Activated naive CD4-positive, alpha-beta T cell treated with anti-CD3 and anti-CD28 coated beads, Interleukin-2, amount 50 U/mL, for 24 hours (primary cell): ENCODE data around the gene INAFM2.

Experiments used
- H3K27ac Mint-ChIP-seq: one replicate; pipeline ENCODE4 v1.8.0; 2021; ENCODE audit warnings: mild to moderate bottlenecking, mixed read lengths
- H3K27me3 Mint-ChIP-seq: one replicate; pipeline ENCODE4 v1.8.0; 2021; ENCODE audit warnings: mixed read lengths
- H3K36me3 Mint-ChIP-seq: one replicate; pipeline ENCODE4 v1.8.0; 2021; ENCODE audit warnings: mixed read lengths
- H3K4me1 Mint-ChIP-seq: one replicate; pipeline ENCODE4 v1.8.0; 2021; ENCODE audit warnings: mixed read lengths
- H3K4me3 Mint-ChIP-seq: one replicate; pipeline ENCODE4 v1.8.0; 2021; ENCODE audit warnings: mild to moderate bottlenecking, mixed read lengths
- H3K9me3 Mint-ChIP-seq: one replicate; pipeline ENCODE4 v1.8.0; 2021; ENCODE audit warnings: mixed read lengths

INAFM2 gene

DNA sequence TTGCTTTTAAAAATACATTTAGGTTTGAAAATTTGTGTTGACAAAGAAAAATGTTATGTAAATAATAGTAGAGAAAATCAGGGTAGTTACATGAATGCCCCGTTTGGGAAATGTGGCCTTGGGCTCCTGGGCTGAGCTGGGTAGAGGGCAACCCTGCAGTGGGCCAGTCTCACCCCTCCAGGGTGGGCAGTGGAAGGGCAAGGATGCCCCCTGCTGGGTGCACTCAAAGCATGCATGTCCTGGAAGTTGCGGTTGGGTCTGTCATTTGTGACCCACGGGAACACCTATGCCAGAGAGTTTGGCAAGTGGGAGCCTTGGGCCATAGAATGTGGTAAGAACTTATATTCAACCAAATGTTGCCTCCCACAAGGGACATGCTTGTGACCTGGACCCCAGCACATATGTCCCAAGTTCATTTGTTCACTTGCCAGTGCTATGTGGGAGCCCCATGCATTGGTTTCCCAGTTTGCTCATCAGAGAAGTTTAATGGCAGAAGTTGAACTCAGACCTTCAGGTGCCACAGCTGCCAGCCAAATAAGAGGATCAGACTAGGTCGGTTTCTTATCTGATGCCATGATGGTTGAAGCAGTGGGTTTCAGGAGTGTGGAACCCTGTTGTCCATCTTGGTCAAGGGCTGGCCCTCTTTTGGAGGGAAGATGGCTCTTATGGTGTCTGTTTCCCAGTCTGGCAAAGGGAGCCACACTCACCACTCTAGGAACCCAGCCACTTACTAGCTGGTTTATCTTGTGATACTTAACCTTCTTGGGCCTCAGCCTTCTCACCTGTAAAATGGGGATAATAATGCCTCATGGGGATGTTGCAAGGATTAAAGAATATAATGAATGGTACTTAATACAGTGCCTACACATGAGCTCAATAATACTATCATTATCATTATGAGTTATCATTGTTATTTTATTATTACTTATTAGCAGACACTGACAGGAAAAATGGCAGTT lies 13.2 kb upstream of the INAFM2 start:
- peak overlapping the region; percentile 96 for H3K27ac Mint-ChIP-seq
- peak overlapping the region; percentile 94 for H3K4me3 Mint-ChIP-seq
- H3K9me3 Mint-ChIP-seq: no peaks in the 10 kb centered on the region
- no peaks in the 10 kb centered on the region for H3K27me3 Mint-ChIP-seq
- H3K4me1 Mint-ChIP-seq: peaks cover 55% of the 10 kb centered on the region
- H3K36me3 Mint-ChIP-seq: no peaks in the 10 kb centered on the region

DNA sequence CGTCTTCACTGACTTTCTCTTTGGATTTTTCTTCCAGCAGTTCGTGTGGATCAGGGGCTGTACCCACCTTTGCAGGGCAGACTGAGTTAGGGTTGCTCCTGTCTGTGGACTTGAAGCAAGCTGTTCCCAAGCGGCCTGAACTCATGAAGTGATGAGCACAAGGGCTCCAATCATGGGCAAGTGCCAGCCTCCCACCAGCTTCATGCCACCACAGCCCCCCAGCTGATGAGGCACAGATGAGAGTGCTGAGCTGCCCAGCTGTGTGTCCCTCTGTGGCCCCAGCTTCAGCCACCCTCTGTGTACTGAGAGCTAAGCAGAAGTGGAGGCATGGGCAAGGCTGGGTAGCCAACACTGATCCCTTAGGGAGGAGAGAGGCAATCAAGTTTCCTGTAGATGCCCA lies 12.5 kb upstream of the INAFM2 start:
- Mint-ChIP-seq H3K36me3 (no peaks in the 10 kb centered on the region), H3K4me3 (no peak overlapping the region), H3K4me1 (peaks cover 49% of the 10 kb centered on the region), H3K27me3 (no peaks in the 10 kb centered on the region), H3K27ac (no peak overlapping the region), H3K9me3 (no peaks in the 10 kb centered on the region)

DNA sequence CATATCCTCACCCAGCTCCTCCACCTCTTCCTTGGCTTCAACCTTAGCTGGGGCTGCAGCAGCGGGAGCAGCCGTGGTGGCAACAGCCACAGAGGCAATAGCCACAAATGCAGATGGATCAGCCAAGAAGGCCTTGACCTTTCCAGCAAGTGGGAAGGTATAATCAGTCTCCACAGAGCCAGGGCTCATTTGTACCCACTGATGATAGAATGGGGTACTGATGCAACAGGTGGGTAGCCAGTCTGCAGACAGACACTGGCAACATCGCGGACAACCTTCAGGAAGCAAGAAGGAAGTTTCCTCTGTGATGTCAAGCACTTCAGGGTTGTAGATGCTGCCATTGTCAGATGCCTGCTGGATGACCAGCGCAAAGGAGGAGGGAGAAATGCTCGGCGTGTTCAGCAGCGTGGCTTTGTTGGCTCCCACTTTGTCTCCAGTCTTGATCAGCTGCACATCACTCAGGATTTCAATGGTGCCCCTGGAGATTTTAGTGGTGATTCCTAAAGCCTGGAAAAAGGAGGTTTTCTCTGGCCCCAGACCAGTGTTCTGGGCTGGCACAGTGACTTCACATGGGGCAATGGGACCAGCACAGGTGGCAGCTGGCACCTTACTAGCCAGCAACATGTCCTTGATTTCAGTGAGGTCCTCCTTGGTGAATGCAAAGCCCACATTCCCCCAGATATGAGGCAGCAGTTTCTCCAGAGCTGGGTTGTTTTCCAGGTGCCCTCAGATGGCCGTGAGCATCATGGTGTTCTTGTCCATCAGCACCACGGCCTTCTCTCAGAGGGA lies 10.9 kb upstream of the INAFM2 start:
- Mint-ChIP-seq H3K27me3 (no peaks in the 10 kb centered on the region), H3K4me1 (peaks cover 39% of the 10 kb centered on the region), H3K27ac (no peak overlapping the region), H3K9me3 (no peaks in the 10 kb centered on the region), H3K36me3 (no peaks in the 10 kb centered on the region), H3K4me3 (no peak overlapping the region)

DNA sequence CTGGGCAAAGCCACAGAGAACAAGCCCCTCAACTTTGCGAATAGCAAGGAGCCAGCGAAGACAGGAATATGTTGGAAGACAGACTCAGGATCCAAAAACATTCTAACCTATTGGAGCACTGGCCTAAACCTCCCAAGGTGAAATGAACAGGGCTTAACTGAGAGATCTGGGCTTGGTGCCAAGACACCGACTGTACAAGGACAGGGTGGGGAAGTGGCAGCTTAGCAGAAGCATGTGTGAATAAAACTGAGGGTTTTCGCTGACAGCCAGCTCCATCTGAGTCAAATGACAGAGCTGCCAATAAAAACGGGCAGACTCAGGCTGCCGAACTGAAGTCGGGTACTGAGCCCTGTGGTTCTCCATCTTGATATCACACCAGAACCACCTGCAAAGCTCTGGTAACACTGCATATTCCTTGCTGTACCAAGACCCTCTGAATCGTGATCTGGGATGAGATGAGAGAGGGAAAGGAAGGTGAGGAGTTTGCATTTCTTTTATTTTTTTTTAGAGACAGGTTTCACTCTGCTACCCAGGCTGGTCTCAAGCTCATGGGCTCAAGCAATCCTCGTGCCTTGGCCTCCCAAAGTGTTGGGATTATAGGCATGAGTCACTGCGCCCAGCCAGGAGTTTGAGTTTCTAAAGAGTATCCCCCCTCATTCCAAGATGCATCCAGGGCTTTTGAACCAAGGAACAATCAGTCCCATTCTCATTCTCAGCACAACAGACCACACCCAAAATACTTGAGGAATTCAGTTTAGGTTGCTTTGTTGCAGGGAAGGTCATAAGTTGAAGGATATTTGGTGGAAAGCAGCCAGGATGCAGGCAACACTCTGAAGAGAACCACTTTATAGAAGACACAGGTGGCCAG lies 9.7 kb upstream of the INAFM2 start:
- Mint-ChIP-seq H3K4me3 (no peak overlapping the region), H3K36me3 (no peaks in the 10 kb centered on the region), H3K27ac (peak overlapping the region; percentile 41), H3K9me3 (no peaks in the 10 kb centered on the region), H3K27me3 (no peaks in the 10 kb centered on the region), H3K4me1 (peaks cover 34% of the 10 kb centered on the region)

DNA sequence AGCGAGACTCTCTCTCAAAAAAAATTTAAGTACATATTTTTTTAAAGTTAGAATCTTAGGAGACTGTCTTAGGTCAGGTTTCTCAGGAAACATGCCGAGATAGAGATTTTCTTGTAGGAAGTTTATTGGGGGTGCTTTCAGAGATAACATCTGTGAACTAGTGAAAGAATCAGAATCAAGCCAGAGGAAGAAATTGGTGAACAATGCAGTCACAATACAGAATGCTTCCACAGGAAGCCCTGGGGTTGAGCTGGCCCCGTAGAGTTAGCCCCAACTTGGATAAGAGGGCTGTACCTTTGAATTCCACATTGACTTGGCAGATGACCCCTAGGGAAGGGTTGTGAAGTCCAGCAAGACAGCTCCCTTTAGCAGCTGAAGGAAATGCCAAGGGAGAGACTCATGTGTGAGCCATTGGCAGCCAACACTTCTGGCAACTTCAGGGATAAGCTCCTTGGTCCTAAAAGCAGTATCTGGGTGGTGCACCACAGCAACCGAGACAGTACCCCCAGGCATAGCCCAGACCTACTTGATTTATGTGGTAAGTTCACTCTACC lies 8.7 kb upstream of the INAFM2 start:
- peaks cover 24% of the 10 kb centered on the region for H3K4me1 Mint-ChIP-seq
- H3K36me3 Mint-ChIP-seq: no peaks in the 10 kb centered on the region
- no peaks in the 10 kb centered on the region for H3K9me3 Mint-ChIP-seq
- H3K27ac Mint-ChIP-seq: no peak overlapping the region
- H3K27me3 Mint-ChIP-seq: no peaks in the 10 kb centered on the region
- no peak overlapping the region for H3K4me3 Mint-ChIP-seq

DNA sequence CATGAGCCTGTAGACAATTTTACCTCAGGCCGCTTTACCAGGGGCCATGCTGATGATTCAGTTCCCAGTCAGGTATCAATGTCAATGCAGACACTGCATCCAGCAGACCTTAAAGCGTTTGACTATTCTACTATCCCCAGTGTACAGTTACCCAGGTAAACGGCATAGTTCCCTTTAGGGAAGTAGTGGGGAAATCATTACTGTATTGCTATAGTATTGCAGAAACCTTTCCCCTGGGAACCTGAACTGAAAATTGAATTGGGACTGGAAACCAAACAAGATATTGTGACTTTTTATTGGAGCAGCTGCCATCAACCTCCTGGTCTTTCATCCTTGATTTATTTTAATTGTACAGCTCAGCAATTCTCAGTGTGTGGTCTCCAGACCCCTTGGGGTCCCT lies 6.6 kb upstream of the INAFM2 start:
- H3K27ac Mint-ChIP-seq: peak overlapping the region; percentile 10
- no peak overlapping the region for H3K4me3 Mint-ChIP-seq
- H3K27me3 Mint-ChIP-seq: no peaks in the 10 kb centered on the region
- no peaks in the 10 kb centered on the region for H3K9me3 Mint-ChIP-seq
- no peaks in the 10 kb centered on the region for H3K36me3 Mint-ChIP-seq
- H3K4me1 Mint-ChIP-seq: peaks cover 30% of the 10 kb centered on the region

DNA sequence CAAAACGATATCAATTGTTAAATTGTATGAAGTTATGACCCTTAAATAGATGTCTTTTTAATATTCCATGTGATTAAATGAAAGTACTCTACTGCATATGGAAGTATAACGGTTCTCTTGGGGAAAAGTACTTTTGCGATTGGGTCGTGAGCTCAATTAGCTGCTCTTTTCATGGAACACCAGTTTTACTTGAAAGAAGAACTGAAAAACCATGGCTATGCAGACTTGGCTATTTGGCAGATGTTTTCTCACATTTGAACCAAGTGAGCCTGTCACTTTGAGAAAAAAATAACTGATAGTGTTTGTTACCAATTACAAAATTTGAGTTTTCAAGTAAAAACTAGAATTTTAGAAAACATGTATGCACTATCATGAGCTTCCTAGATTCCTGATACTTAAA lies 5.9 kb upstream of the INAFM2 start:
- peaks cover 33% of the 10 kb centered on the region for H3K4me1 Mint-ChIP-seq
- H3K27me3 Mint-ChIP-seq: no peaks in the 10 kb centered on the region
- H3K36me3 Mint-ChIP-seq: no peaks in the 10 kb centered on the region
- no peaks in the 10 kb centered on the region for H3K9me3 Mint-ChIP-seq
- no peak overlapping the region for H3K27ac Mint-ChIP-seq
- H3K4me3 Mint-ChIP-seq: no peak overlapping the region

DNA sequence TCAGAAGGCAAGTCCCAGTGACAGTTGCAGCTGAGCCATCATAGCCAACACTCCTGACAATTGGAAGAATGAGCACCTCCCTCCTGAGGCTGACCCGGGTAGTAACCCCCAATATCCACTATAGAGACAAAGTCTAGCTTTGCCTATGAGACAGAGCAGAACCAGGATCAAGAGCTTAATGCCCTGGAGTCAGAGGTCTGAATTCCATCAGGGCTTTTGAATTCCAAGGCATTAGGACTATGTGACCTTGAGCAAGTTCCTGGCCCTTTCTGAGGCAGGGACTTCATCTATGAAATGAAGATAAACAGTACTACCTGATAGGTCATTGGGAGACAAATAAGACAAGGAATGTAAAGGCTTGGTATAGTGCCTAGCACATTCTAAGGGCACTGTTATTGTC lies 3.1 kb upstream of the INAFM2 start:
- no peaks in the 10 kb centered on the region for H3K27me3 Mint-ChIP-seq
- H3K27ac Mint-ChIP-seq: no peak overlapping the region
- no peaks in the 10 kb centered on the region for H3K9me3 Mint-ChIP-seq
- H3K4me3 Mint-ChIP-seq: no peak overlapping the region
- peaks cover 29% of the 10 kb centered on the region for H3K4me1 Mint-ChIP-seq
- H3K36me3 Mint-ChIP-seq: no peaks in the 10 kb centered on the region

DNA sequence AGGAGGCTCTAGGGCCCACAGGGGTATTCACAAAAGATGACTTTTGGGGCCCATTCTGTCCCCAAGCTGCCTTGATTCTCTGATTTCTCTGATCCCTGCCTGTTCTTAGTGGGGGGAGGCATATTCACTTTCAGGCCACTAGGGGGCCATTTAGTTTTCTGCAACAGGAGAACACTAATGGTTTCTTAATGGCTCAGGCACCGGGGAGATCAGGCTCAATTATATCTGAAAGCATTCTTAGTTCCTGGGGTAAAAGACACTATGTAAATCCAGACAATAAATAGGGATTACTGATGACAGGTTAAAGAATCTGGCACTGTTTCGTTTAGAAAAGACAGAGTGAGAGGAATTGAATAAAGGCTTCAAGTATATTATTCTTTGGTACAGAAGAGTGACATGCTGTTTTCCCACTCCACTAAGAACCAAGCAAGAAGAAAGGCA lies 2.5 kb upstream of the INAFM2 start:
- no peak overlapping the region for H3K4me3 Mint-ChIP-seq
- H3K36me3 Mint-ChIP-seq: no peaks in the 10 kb centered on the region
- H3K27ac Mint-ChIP-seq: peak overlapping the region; percentile 72
- no peaks in the 10 kb centered on the region for H3K9me3 Mint-ChIP-seq
- peaks cover 32% of the 10 kb centered on the region for H3K4me1 Mint-ChIP-seq
- no peaks in the 10 kb centered on the region for H3K27me3 Mint-ChIP-seq

DNA sequence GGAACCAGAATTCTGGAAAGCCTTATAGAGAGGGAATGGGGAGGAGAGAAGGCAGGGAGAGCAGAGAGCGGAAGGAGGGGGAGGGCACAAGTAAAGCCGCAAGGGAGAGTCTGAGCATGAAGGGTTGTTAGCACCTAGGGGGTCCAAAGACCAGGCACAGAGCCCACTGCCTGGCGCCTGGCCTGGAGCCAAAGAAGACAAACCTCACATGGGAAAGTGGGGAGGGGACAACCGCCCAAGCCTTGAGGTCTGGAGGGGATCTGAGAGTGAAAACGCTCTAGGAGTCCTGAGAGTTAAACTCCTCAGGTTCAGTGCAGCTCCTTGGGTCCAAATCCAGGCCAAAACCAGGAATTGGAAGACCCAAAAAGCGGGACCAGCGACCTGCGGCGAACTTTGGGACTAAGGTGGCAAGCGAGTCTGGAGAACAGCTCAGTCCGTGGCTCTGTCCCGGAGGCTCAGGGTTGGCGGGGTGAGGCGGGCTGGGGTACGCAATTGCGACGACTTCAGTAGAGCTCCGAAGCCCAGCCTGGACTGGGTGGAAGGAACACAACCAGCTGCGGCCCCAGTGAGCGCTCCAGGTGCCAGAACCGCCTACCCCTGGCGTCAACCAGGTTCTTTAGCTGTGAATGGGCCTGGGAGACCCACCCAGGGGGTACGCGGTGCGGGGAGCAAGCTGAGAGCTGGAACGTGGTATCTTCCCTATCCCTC lies 807 bp upstream of the INAFM2 start:
- peaks cover 36% of the 10 kb centered on the region for H3K4me1 Mint-ChIP-seq
- H3K27me3 Mint-ChIP-seq: no peaks in the 10 kb centered on the region
- H3K27ac Mint-ChIP-seq: no peak overlapping the region

DNA sequence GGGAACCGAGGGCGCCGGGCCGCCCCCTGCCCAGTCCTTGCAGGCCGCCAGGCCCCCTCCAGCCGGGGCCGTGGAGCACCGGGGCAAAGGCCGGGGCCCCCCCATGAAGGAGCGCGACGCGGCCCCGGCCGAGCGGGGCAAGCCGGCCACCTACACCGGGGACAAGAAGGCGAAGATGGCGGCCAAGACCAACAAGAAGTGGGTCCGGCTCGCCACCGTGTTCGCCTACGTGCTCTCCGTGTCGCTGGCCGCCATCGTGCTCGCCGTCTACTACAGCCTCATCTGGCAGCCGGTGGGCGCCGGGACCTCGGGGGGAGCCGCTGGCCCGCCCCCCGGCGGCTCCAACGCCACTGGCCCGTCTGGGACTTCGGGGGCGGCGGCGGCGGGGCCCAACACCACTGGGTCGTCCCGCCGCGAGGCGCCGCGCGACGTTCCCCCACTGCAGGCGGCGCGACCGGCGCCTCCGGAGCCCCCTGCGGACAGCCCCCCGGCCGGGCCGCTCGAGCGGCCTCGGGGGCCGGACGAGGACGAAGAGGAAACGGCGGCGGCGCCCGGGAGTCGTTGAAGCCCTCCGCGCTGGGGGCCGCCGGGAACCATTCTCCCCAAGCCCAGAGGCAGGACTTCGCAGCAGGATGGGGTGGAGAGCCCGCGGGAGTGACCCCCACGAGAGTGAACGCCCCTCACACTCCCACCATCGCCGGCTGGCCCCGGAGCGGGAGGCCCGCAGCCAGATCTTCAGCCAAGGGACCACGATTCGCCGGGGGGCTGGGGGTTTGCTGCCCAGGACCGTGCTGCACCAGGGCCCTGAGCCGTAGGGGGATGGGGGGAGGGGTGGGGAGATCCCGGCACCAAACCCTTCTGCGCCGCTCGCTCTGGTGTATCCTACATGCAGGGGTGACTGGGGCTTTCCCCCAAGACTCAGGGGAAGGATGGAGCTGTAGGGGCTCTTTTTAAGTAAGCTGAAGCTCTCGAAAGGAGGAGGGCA lies 753 bp downstream of the INAFM2 start:
- no peaks in the 10 kb centered on the region for H3K9me3 Mint-ChIP-seq
- H3K36me3 Mint-ChIP-seq: no peaks in the 10 kb centered on the region
- no peaks in the 10 kb centered on the region for H3K27me3 Mint-ChIP-seq
- H3K4me1 Mint-ChIP-seq: peaks cover 41% of the 10 kb centered on the region
- no peak overlapping the region for H3K27ac Mint-ChIP-seq
- peak overlapping the region; percentile 82 for H3K4me3 Mint-ChIP-seq

More for the DNA sequence above, 807 bp upstream of the INAFM2 start:
- peak overlapping the region; percentile 85 for H3K4me3 Mint-ChIP-seq
- no peaks in the 10 kb centered on the region for H3K36me3 Mint-ChIP-seq
- H3K9me3 Mint-ChIP-seq: no peaks in the 10 kb centered on the region

DNA sequence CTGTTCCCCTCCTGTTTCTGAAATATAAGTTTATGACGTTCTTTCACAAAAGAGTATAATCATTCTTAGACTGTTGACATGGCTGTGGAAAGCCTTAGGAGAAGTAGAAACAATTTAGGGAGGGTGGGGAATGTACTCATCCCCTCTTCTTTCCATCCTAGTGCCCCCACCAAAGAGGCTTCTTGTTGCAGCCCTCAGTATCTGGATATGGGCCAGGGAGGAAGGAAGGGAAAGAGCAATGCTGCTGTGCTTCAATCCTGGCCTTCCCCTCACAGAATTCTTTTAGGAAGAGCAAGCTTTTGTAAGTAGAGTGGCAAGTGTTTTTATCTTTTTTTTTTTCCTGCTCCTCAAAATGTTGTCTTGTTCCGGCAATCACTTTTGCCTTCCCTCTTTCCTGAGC lies 1.7 kb downstream of the INAFM2 start:
- Mint-ChIP-seq H3K4me1 (peaks cover 41% of the 10 kb centered on the region), H3K4me3 (peak overlapping the region; percentile 82), H3K27me3 (no peaks in the 10 kb centered on the region), H3K27ac (peak overlapping the region; percentile 15), H3K36me3 (no peaks in the 10 kb centered on the region), H3K9me3 (no peaks in the 10 kb centered on the region)

DNA sequence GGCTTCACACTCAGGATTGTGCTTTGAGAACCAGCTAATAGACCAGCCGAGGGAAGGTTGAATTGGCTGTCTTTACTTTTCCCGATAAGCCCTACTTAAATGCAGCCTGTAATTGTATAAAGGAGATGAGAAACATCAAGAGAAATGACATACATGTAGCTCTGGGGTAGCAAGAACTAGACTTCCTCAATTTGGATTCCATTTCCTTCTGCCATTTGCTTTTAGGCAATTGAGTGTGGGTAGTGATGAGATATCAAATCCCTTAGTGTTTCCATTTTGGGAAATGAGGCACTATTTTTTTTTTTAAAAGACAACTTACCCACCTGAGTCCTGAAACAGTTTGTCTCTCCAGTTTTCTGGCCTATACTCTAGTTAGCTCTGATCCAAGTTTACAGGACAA lies 2.2 kb downstream of the INAFM2 start:
- Mint-ChIP-seq H3K9me3 (no peaks in the 10 kb centered on the region), H3K36me3 (no peaks in the 10 kb centered on the region), H3K27me3 (no peaks in the 10 kb centered on the region), H3K4me1 (peaks cover 41% of the 10 kb centered on the region), H3K4me3 (no peak overlapping the region), H3K27ac (no peak overlapping the region)

DNA sequence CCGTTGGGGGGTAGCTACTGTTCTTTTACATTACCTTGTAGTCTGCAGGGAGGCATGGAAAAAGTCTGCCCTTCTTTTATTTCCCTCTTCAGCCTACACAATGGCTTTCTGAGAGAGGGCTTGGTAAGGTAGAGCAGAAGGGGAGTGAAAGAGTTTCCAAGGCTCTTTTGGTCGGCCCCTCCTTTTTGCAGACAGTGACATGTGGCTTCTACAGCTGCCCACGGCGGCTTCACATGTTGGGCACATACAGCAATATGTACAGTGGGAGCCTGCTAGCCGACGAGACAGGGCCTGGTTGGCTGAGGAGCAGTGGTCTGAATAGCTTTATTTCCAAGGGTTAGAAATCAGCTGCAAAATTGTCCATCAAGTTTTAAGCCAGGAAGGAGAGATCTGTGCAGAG lies 4.0 kb downstream of the INAFM2 start:
- Mint-ChIP-seq H3K27me3 (no peaks in the 10 kb centered on the region), H3K4me1 (peaks cover 26% of the 10 kb centered on the region), H3K4me3 (no peak overlapping the region), H3K36me3 (no peaks in the 10 kb centered on the region), H3K9me3 (no peaks in the 10 kb centered on the region), H3K27ac (no peak overlapping the region)
